ENCODE data around the gene COL5A2.

DNA sequence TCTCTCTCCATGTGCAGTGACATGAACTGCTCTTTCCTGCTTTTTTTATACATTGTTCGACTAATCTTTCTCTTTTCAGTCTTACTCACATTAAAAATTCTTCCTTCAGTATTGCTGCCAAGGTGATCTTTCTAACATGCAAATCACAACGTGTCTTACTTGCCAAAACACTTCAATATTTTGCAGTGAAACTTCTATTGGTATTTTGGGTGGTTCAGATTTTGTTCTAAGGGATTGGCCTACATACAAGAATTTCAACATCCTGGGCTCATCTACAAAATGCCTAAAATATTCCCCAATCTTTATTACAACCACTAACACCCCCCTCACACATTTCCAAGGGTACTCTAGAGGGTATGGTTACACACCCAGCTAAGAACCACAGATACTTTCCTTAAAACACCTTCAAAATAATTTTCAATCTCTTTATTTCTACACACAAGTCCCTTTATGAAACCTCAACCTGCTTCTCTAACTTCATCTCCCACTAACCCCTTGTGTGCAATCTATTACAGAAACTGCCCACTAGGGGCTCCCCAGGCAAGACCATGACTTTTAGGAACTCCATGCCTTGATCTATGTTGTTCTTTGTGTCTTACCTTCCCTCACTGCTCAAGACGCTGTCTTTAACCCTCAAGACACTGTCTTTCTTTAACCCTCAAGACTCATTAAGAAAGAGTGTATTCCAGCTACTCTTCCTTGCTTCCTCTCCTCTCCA is 154.5 kb downstream of the COL5A2 start:
- TF ChIP-seq, protein P1, sequence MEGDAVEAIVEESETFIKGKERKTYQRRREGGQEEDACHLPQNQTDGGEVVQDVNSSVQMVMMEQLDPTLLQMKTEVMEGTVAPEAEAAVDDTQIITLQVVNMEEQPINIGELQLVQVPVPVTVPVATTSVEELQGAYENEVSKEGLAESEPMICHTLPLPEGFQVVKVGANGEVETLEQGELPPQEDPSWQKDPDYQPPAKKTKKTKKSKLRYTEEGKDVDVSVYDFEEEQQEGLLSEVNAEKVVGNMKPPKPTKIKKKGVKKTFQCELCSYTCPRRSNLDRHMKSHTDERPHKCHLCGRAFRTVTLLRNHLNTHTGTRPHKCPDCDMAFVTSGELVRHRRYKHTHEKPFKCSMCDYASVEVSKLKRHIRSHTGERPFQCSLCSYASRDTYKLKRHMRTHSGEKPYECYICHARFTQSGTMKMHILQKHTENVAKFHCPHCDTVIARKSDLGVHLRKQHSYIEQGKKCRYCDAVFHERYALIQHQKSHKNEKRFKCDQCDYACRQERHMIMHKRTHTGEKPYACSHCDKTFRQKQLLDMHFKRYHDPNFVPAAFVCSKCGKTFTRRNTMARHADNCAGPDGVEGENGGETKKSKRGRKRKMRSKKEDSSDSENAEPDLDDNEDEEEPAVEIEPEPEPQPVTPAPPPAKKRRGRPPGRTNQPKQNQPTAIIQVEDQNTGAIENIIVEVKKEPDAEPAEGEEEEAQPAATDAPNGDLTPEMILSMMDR (IDR thresholded peaks at IDR 0.05; ENCODE audit: extremely low read depth in 1 of 2, insufficient read depth in 1 of 2, low read depth in 1 of 2, low read length in 2 of 2), result peak; percentile 25 to 31
- TF ChIP-seq FOS (IDR thresholded peaks at IDR 0.05; ENCODE audit: borderline replicate concordance, insufficient read depth, low read length) (no peak), POLR2A (IDR thresholded peaks at IDR 0.05; ENCODE audit: low read depth, low read length) (no peak), MYC (IDR thresholded peaks at IDR 0.05; ENCODE audit: low read depth, low read length) (no peak), EZH2 (IDR thresholded peaks at IDR 0.05; ENCODE audit: borderline replicate concordance, low read depth, low read length, severe bottlenecking) (no peak), POLR2AphosphoS5 (IDR thresholded peaks at IDR 0.05; ENCODE audit: insufficient read depth, low read depth, low read length) (no peak), JUN (IDR thresholded peaks at IDR 0.05; ENCODE audit: borderline replicate concordance, insufficient read depth, insufficient read length, low read depth) (no peak)
- TF ChIP-seq, protein P2, sequence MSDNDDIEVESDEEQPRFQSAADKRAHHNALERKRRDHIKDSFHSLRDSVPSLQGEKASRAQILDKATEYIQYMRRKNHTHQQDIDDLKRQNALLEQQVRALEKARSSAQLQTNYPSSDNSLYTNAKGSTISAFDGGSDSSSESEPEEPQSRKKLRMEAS (IDR thresholded peaks at IDR 0.05; ENCODE audit: insufficient read depth, insufficient read length), result no peak

Data from endothelial cell of umbilical vein (primary cell).